Effector CD8-positive, alpha-beta T cell (primary cell): ENCODE measurements around the gene ATP10A.

ENCODE experiments used
- DNase-seq: peaks from one replicate; lab custom pipeline; 2025; lab: John Stamatoyannopoulos, UW

Gene ATP10A

DNA sequence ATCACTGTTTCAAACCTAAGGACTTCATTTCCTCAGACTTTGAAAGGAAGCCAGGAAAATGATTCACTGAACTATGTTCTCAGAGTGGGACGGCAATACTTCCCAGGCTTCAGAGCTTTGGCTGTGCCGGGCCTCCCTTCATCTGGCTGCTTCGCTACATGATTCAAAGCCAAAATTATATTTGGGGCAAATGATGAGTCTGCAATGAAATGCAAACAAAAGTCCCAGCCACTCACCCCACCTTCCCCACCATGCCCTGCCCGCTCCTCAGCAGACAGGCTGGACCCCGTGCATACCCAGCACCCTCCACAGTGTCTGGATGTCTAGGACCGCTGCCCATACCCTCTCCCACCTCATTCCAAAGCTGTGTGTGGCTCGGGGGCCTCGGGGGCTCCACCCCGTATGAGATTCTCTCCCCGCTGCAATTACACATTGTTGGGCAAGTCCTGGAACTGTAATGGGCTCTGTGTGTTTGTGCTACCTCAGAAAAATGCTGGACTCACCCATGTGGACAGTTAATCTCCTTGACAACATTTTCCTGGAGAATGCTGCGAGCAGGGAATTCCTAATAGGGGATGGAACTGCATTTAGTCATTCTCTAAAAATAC is 32.2 kb downstream of the ATP10A start:
- no peak for DNase-seq

DNA sequence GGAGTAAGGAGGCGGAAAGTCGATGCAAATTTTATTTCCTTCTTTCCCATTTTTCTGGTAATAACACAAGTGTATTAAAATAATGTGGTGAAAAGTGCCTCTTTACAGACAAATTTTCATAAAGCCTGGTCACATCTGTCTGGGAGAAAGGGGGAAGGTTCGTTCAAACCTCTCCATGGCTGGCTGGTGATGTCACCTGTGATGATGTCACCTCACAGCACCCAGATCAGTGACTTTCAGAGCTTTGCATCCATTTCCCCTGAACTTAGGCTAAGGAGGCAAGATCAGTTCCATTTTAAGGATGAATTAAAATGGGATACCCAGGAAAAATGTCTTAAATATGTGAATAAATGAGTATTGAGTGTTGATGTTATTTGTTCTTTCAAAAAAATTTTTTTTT is 34.1 kb downstream of the ATP10A start:
- no peak for DNase-seq

DNA sequence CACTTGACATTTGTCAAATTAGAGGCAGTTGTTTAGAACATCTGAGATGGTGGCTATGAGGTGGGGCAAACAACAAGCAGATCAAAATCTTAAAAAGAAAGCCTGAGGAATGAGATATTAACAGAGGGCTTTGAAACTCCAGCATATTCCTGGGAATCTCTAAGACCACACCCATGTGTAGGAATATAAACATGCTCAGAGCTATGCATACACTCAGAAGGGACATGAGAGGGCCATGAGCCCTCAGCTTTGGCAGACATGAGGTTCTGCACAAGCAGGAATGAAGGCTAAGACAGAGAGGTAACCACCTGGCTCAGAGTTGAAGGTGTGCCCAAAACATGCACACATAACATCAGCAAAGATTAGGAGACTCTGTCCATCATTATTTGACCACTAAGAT is 37.9 kb downstream of the ATP10A start:
- DNase-seq = no peak

DNA sequence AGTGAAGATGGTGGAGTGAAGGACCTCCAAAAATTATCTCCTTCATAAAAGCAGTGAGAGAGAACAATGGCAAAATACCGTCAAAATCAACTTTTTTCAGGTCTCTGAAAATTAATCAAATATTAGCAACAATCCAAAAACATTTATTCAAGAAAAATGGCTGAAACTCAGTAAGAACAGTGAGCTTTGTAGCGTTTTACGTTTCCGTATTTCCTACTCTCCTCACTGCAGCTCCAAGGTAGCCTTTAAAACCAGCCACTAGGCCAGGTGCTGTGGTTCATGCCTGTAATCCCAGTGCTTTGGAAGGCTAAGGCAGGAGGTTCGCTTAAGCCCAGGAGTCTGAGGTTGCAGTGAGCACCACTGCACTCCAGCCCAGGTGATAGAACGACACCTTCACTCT is 38.5 kb downstream of the ATP10A start:
- no peak for DNase-seq

DNA sequence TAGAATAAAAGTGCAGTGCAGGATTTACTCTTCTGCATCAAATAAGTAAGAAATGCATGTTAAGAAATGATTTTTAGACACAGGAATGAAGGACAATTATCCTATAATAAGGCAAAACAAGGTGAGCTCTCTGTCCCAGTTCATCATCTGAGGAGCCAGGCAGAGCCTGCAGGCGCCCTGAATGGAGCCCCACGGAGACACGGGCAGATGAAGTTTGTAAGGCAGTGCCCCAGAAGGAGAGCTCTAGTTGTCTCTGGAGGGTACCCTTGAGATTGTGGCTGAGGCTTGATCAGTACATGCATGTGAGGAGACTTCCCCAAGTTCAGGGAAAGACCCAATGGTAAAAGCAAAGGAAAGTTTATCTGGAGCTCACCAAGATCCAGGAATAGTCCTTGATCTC is 50.3 kb downstream of the ATP10A start:
- no peak for DNase-seq

DNA sequence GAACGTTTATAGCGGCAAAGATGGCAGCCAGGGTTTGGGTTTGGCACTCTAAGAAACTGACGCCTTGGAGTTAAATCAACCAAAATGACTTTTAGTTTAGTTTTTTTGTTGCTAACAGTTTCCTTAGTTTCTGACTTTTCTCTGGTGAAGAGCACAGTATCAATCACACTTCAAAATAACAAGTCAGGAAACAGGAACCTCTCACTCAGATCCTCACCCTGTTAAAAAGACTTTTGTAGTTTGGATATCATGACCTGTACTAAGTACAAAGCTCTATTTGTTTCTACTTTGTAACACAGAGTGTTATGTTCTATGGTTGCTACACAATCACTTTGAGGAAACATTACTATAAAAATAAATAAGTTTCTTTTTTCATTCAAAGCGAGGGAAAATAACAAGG is 51.1 kb downstream of the ATP10A start:
- no peak for DNase-seq

DNA sequence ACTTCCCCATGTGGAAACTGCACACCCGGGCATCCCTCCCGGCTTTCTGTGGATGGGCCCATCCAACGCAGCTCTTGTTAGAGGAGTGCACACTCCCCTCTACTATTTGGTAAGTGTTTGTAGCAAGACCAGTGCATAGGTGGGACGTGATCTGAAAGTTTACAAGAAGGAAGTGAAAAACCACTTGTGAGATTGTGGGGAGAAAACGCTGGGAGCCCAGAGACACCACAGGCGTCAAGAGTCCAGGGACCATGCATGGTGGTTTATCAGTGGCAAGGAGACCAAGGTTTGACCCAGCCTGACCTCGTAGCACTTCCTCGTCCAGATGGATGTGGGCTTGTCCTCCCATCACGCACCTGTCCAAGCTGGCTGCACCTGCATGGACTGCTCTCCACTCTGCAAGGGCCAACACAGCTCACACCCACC is 51.6 kb downstream of the ATP10A start:
- DNase-seq = no peak

DNA sequence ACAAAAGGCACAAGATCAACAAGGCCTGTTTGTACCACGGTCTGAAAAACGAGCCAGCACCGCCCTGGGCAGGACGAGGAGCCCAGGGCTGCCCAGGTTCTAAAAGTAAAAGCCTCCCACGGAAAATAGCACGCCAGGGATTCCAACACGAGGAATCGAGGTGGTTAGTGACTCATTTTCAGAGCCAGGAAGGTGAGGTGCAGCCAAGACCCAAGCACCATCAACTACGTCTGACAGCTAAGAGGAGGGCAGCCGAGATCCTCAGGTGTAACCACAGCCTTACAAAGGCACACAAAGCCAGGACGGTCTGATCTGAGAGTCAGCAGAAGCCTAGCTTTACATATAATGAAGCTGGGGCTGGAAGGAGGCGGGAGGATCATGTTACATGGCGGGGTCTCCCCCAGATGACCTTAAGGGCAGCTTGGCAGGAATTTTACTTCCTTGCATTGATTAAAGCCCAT is 52.5 kb downstream of the ATP10A start:
- DNase-seq = no peak

DNA sequence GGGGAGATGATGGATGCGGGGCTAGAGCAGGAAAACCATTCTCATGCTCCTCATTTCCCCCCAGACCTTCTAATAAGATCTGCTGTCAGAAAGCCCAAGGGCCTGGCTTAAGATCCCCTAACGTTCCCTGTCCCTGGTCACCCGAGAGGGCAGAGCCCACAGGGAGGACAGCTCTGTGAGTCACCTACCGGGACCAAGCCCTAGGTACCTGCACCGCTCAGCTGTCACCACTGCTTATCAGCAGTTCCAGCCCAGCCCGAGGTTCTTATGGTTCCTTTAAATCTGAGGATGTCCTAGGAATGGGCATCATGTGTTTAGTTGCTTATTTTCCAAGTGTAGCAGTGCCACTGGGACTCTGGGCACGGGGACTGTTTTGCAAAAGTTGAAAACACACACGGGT is 53.0 kb downstream of the ATP10A start:
- no peak for DNase-seq

DNA sequence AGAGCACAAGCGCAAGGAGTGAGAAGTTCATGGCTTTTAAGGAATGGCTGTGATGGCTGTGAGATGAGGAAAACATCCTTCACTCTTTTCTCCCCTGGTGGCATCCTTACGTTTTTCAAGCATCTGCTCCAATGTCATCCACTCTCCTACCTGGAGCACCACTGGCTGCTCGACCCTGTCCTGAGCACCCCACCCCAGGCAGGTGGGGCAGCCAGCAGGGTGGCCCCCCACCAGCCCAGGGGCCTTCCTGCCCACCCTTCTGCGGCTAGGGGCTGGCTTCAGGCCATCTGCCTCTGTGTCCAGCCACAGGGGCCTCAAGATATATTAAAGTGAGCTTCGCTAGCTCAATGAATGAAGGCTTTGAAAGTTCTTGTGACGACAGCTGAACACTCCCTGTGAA is 56.1 kb downstream of the ATP10A start:
- no peak for DNase-seq

DNA sequence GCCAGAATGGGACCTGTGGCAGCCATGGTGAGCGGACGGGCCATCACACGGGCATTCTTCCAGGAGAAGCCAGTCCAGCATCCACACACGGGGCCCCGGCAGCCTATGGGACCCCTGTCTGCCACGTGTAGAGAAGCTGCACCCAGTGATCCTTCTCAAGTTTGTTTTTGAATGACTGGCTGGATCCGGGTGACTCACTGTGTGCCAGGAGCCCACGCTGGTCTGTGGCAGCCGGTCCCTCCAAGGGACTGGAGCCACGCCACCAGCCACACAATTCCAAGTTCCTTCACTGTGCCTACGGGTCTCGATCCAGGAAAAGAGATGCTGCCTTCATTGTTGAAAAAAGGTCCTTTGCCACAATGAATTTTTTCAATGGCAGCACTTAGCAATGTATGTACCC is 58.1 kb downstream of the ATP10A start:
- DNase-seq = no peak

DNA sequence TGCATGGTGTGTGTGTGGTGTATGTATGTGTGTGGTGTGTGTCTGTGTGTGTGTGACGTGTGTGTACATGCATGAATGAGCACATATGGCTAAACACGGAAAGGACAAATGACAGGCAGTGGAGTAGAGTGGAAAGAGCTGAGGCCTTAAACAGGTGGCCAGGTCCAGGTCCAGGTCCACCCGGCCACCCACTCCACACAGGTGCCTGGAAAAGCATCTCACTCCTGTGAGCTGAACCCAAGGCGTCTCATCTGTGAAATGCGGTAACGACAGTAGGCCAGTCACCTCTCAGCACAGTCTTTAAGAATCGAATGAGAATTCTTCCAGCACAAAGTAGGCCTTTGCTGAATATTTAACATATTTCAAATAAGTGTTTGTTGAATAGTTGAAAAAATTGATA is 58.7 kb downstream of the ATP10A start:
- no peak for DNase-seq

DNA sequence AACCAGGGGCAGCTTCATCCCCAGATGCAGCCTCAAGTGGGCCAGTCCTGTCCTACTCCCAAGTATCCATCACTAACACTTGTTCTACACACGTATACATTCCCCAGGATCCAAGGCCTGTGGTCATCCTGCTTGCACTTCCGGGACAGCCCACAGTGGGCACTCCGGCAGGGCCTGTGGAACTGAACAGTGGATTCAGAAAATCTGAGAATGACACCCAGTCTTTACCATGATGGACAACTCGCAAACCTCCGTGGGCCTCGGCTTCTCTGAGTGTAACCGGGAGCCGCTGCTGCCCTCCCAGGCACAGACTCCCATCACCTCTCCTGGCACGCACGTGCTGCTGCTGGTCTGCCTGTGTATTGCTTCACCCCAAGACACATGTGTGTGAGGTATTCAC is 59.6 kb downstream of the ATP10A start:
- no peak for DNase-seq

DNA sequence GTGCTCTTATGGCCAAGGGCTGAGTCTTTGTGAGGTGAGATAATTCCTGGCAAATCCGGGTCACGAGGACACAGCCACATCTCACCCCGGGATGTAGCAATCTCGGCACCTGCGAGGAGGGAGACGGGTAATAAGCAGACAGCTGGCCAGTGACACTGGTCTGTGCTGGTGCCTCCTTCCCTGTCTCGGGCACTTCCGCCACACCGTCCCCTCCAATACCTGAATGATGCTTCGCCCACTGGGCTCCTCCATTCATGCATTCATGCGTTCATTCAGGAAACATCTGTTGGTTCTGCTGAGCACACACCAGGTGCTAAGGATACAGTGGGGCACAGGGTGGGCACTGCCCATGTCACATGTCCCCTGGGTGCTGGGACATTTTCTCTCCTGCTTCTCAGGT is 60.1 kb downstream of the ATP10A start:
- DNase-seq = no peak

DNA sequence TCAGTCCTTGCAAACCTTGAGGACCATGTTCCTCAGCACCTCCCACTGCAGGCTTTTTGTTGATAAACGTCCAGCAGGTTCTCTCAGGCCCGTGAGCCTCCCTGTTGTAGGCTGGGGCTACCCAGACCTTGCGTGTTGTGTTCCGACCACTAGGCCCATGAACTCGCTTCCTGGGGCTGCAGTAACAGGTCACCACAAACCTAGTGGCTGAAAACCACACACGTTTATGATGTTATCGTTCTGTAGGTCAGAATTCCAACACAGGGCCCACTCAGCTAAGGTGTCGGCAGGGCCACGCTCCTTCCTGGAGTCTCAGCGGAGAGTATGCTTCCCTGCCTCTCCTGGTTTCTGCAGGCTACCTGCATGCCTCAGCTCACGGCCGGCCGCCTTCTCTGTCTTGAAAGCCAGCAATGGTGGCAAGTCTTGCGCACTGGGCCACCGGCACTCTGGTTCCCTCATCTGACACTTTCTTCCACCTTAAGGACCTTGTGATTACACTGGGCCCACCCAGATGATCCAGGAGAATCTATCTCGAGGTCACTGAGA is 60.8 kb downstream of the ATP10A start:
- no peak for DNase-seq

DNA sequence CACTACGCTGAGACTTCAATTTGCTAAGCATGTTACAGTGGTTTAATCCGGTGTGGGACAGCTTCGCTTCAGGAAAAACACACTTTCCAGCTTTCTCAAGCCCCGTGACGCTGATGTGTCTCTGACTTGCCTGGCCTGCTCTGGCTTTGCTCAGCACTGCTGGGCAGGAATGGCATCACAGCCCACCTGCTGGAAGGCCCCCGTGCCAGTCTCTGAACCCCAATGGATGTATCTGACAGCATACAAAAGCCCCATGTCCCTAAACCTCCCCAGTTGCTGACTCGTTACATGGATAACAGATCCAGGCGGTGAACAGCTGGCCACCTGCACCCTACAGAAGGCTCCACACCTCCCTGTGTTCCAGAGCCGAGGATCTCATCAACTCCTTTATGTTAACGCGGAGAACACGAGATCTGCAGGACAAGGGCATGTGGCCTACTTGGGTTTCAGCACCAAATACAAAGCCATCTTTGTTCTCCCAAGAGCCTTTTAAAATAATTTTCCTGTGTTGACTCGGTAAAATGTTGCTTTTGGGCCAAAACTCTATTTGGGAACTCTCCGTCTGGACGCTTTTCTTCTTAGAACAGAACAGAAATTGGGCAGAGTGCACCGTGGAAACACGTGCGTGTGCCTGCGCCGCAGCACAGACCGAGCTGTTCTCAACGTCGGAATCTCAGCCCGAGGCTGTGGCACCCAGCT is 61.4 kb downstream of the ATP10A start:
- DNase-seq = no peak

DNA sequence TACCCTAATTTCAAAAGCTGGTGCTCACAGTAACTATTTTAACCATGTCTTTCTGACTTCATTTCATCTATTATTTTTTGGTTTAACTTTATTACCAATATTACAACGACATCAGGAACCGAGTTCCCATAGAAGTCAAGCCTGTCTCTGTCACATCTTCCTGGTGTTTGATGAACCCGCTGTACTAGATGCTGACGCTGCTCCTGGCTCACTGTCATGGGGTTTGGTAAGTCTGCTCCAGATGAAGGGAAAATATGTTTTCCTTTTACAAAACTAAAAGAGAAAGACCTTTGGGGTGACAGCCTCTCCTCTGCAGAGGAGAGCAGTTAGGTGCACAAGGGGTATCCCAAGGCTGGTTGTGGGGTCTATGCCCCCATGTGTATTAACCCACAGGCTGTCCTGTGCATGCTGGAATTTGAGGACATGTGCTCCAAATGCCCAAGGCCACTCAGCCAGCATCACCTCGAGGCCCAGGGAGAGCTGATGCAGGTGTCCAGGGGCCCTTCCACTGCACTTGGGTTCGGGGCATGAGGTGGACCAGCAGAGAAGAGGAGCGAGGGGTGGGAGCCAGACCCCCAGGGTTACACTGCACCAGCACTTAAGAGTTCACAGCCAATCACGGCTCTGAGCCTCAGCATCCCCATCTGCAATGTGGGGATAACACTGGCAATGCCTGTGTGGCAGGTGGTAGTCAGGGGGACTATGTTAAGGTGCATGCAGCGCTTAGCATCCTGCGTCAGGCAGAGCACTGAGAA is 62.2 kb downstream of the ATP10A start:
- DNase-seq = no peak

DNA sequence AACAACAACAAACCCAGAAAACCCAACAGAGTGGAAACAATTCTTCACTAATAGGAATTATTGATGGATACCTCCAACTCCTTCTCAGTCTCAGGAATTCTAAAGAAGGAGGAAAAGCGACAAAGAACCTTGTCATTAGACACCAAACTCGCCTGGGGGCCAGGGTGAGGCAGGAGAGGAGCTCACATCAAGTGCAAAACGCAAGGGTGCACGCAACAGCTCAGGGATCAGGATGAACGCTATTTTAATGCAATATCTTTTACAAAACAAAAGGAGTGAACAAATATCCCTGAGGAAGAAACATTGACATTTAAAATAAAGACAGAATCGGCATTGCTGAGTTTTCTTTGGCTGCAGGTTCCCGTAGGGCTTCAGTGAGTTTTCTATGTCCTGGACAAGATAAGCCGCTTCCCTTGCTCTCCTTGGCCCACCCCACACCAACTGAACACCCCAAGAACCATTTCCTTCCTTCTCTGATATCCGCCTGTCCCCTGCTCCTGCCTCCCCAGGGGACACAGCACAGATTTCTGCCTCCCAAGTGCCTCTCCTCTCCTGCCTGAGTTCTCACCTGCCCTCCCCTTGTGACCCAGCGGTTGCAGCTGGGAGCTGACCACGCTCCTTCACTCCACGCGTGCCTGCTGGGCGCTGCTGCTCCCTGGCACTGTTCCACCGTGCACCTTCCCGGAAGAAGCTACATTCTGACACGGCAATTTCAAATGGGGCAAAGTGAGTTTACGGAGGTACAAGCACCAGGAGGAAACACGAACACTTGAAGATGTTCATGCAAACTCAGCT is 63.0 kb downstream of the ATP10A start:
- no peak for DNase-seq

DNA sequence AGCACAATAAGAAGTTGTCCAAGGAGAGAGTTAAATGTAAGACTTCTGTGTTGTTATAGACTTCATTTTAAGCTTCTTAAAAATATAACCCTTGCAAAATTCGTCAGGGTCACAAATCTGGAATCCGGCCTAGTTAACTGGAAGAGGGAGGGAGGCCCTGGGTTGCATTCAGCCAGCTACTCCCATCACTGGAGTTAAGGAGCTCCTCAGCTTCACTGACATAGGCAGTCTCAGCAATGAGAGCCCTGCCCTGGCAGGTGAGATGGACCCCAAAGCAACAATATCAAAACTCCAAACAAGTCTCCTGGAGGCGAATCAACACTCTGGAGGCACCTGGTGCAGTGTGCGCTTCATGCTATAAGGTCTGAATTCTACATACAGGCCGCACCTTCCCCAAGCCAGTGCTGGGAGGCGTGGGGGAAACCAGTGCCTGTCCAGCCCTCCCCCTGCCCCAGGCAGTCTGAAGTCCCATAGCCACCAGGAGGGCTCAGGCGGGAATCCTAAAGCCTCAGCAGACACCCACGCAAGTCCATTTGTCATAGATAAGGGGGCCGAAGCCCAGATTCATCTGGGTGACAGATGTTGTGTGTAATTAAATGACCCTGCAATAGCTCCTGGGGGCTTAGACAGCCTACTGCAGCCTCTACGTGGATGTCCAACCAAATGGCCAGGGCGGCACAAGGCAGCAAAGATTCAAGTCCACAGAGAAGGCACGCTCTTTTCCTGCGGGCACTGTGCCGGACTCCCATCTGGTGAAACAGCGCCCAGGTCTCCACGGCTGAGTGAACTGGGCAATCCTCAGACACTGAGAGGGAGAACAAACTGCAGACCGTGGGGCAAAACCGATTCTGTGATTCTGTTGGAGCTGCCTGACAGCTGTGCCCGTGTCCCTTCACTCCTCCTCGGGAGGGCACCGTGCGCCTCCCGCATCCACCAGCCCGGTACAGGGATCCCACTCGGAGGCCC is 64.9 kb downstream of the ATP10A start:
- DNase-seq = no peak

DNA sequence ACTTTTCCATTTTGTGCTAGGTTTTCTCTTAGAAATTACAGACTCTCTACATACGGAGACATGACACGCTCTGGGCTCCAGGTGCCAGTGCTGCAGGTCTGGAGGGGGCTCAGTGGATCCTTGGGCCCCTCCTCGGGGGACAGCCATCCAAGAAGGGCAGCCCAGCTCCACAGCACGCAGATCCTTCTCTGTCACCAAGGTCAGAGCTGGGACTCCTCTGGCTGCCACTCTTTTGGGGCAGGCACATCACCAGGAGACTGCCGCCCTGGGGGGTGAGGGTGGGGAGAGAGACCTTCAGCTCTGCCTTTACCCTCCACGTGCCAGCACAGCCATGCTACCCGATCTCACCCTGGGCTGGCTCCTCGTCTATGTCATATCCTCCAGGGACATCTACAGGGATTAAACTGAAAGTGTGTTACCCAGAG is 65.6 kb downstream of the ATP10A start:
- no peak for DNase-seq

DNA sequence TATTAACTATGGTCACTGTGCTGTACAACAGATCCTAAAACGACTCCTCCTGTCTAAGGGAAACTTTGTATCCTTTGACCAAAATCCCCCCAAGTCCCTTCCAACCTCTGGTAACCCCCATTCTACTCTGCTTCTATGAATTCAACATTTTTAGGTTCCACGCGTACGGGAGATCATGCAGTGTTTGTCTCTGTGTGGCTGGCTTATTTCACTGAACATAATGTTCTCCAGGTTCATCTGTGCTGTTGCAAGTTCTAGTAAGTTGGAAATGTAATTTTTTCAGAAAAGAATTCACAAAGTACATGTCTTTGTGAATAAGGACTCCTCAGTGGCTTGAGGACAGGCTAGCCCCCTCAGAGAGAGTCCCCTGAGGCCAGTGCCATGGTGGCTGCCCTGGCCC is 66.1 kb downstream of the ATP10A start:
- DNase-seq = no peak
